NCI-H2081 treated with DMSO at 0.1 percent for 48 hours (cell line): ENCODE measurements around the gene LRRC8C.
"Not testable (repeated sequence)": the region's sequence is repeated elsewhere in the genome, so short reads cannot be mapped to it uniquely, and the experiment has no call there.

Experiments
- DNase-seq: peaks from one replicate; lab custom pipeline; 2025; lab: John Stamatoyannopoulos, UW

LRRC8C gene

GRCh38 chr1:89632657-89633247, at the start of gene LRRC8C:
Gene LRRC8C, plus strand, starts transcription at chr1:89633120. Its CDS starts 53,354 bp downstream, at chr1:89686474.
- DNase-seq = no peak

DNA sequence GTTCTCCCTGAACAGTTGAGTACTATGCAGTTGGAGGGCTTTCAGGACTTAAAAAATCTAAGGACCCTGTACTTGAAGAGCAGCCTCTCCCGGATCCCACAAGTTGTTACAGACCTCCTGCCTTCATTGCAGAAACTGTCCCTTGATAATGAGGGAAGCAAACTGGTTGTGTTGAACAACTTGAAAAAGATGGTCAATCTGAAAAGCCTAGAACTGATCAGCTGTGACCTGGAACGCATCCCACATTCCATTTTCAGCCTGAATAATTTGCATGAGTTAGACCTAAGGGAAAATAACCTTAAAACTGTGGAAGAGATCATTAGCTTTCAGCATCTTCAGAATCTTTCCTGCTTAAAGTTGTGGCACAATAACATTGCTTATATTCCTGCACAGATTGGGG, 48.7 kb upstream of the LRRC8C start:
- DNase-seq = no peak

- DNase-seq = no peak
Measured at GRCh38 chr1:89584781-89585180, 48.1 kb upstream of the LRRC8C start.

GRCh38 chr1:89587729-89588161, 45.2 kb upstream of the LRRC8C start:
- DNase-seq = no peak

DNA sequence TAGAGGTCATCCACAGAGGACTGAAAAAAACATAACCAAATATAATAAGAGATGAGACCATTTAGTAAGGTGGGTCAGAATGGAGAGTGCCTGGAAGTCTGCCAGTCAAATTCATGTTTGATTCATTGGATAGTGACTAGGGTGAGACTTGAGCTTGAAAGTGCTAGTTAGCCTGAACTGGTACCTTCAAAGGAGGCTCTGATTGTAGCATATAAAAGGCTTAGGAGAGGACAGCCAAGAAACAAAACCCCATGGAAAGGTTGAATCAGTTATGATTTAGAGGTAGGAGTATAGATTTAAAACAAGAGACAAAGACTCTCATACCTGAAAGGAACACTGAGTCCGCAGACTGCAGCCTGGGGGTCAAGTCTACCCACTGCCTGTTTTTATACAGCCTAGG, 44.4 kb upstream of the LRRC8C start:
- no peak for DNase-seq

DNA sequence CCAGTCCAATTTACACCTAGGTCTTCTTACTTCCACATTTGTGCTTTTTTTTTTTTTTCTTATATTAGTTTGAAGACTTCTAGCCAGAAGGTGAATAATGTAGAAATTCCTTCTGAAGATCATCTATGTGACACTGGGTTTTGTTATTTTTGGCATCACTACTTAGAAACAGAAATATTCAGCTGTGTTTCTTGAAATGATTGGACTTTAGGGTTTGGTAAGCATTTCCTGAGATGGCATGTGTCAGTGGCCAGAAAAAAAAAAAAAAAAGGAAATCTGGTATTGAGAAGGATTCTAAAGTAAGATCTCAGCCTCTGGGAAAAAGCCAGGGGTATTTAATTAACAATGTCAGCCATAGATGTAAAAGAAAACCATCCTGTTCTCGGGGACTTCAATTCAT, 43.4 kb upstream of the LRRC8C start:
- no peak for DNase-seq

DNA sequence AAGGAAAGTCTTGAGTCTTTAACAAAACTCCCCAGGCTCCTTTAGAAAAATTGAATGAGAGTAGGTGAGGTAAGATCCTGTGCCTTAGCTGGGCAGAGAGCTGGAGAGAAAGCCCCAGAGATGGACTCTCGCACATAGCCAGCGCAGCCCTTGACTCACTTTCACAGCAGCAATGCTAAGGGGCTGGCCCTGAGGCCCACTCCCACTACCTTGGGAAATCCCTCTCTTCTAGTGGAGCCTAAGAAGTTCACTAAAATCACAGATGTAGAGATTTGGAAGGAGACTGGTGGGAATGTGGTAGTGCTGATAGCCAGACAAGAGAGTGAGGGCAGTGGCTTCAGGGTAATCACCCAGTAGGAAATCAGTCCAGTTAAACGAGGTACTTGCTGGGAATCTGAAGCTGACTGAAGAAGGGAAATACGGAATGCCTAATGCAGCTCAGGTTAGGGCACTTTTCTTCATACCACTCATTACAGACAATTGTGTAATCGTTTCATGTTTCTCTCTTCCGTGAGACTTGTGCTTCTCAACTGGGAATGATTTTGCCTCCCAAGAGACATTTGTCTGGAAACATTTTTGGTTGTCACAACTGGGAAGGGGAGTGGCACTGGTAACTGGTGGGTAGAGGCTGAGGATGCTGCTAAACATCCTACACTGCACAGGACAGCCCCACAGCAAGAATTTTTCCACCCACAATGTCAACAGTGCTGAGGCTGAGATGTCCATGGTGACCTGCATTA, 42.4 kb upstream of the LRRC8C start:
- no peak for DNase-seq

DNA sequence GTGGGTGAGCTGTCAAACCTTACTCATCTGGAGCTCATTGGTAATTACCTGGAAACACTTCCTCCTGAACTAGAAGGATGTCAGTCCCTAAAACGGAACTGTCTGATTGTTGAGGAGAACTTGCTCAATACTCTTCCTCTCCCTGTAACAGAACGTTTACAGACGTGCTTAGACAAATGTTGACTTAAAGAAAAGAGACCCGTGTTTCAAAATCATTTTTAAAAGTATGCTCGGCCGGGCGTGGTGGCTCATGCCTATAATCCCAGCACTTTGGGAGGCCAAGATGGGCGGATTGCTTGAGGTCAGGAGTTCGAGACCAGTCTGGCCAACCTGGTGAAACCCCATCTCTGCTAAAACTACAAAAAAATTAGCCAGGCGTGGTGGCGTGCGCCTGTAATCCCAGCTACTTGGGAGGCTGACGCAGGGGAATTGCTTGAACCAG, 40.0 kb upstream of the LRRC8C start:
- DNase-seq = not testable (repeated sequence)

GRCh38 chr1:89594096-89594740, 38.7 kb upstream of the LRRC8C start:
- DNase-seq = no peak

- DNase-seq = no peak
Measured at GRCh38 chr1:89596698-89597097, 36.2 kb upstream of the LRRC8C start.

DNA sequence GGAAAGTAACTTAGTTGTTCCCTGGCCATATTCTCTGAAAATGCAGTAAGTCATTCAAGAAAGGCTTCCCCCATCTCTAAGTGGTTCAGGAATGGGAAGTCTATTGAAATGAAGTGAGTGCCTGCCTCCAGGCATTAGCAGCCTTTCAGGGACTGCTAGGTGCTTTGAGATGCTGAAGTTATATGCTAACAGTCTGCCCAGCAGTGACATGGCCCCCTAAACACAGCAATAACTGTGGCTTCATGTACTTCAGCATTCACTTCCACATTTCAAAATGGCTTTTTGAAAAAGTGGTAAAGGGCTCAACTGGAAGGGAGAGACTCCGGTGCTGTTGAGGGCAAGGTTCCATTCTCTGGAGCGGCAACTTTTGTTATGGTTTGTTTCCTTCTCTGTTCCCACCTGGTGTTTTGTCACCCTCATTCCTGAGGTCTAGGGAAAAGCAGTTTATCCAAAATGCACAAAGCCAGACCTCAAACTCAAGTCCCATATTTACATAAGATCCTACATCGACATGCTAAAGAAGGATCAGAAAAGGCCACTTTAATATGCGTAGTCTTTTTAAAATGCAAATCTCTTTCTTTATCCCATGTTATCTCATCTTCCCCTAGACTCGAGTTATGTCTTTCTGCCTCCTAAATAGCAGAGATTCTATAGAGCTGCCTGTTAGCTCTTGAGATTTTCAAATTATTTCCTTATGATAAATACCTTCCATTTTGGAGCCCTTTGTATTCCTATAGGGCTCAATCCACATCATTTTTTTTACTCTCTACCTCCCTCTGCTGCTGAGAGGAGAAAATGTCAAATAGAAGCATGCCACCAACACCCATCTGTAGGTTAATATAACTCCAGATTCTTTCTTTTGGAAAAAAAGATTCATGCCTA, 34.2 kb upstream of the LRRC8C start:
- DNase-seq = no peak

DNA sequence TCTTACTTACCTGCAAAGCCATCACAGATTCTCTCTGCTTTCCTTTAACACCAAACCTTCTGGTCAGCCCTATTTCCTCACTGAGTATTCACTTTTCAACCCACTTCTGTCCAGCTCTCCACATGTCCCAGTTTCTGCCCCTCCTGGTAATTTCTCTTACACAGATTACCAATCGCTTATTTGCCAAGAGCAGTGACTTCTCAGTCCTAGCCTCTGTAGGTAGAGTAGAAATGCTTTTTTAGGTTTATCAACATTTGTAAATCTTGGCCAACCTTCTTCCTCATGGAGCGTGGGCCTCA, 33.6 kb upstream of the LRRC8C start:
- no peak for DNase-seq

GRCh38 chr1:89600451-89601224, 32.3 kb upstream of the LRRC8C start:
- no peak for DNase-seq

- no peak for DNase-seq
Measured at GRCh38 chr1:89602871-89603404, 30.0 kb upstream of the LRRC8C start.

GRCh38 chr1:89603651-89604413, 29.1 kb upstream of the LRRC8C start:
- DNase-seq = no peak

DNA sequence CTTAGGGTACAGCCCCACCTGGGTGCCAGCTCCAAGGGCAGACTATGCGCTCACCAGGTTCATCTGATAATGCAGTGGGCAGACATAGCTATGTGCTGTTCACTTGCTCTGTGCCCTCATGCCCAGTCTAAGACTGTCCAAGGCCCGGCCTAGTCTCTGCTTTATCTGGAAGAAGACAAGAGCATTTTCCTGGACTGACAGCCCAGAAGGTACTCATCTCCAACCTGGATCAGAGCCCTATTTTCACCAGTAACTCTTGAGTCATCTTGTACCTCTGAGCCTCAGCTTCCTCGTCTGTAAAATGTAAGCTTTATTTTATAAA, 28.5 kb upstream of the LRRC8C start:
- DNase-seq = no peak

DNA sequence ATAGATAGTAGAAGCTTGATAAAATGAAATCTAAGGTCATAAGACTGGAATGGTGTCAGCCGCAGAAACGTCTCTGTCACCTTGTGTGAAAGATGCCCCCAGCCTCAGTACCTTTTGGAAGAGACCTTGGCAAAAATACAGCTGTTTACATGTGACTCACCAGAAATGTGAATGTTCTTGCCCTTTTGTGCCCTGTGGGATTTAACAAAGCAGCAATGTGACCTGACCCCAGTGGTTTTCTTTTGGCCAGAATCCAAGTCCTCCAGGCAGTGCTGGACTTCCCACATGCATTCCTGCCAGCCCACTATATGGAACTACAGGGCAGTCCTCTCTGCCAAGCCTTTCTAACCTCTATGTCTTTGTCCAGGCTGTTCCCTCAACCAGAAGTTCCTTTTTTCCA, 27.2 kb upstream of the LRRC8C start:
- DNase-seq = no peak

GRCh38 chr1:89606227-89606980, 26.5 kb upstream of the LRRC8C start:
- no peak for DNase-seq

DNA sequence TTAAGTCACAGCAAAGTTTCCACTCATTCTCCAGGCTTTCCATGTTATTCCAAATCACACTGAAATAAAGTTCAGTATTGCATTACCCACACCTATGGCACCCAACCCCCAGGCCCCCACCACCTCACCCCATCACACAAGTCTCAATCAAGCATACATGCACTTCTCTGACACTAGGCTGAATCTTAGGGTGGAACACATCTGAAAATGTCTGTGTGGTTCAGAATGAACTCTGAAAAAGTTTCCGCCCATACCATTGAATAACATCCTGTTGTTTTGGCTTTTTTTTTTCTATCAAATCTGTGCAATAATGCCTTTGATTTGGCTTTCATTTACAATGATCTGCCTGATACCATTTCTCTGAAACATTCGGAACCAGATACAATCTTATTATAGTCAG, 25.8 kb upstream of the LRRC8C start:
- no peak for DNase-seq
